ENCODE data around the gene COQ5. TPM values are rescaled to one million over a fixed set of nuclear protein-coding genes. Genes with fewer than 3 reads are reported as not detected.
"Not testable (repeated sequence)": the region's sequence is repeated elsewhere in the genome, so short reads cannot be mapped to it uniquely, and the experiment has no call there.

COQ5 gene
- total RNA-seq, 2 experiments from 2014 or later: 28.6 to 30.6 TPM

DNA sequence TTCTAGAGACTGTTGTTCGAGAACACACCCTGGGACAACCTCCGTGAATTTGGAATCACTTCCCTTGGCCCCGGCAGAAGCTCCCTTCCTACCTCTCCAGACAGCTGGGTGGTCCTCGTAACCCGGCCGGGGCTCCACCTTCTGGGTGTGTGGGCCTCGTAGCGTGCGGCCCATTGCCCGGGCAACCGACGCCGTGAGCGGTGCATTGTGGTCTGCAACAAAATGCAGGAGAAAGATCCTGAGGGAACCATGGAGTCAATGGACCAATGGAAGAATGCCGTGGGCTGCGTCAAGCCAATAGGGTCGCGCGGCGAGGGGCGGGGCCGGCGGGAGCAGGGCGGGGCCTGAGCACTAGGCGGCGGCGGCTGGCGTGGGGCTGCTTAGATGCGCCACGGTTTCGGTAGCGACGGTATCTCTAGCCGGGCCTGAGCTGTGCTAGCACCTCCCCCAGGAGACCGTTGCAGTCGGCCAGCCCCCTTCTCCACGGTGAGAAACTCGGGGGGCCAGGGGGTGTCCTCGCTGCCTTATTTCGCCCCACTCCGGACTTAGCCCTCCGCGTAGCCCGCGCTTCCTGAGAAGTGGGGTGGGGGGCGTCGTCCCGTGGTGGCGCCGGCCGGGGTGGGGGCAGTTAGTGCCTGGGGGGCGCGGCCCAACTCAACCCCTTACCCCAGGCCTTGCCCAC lies 33.1 kb downstream of the COQ5 start, which contains the start of gene DYNLL1:
Gene DYNLL1 (plus strand): TSS at position 383 of the 682 bp plus-strand sequence. CDS start 309 bp downstream, outside the sequence.
- ATAC-seq (peak; percentile 94), DNase-seq (peak; percentile 97)
- Mint-ChIP-seq H3K27ac (peak within 1 kb of the TSS; percentile 85), H3K4me1 (ENCODE audit: low read depth) (peaks cover 35% of the 10 kb centered on the region), H3K9me3 (ENCODE audit: insufficient read depth) (no peaks in the 10 kb centered on the region), H3K27me3 (ENCODE audit: low read depth) (no peaks in the 10 kb centered on the region), H3K4me3 (peak within 1 kb of the TSS; percentile 89), H3K36me3 (ENCODE audit: low read depth) (peaks cover 33% of the 10 kb centered on the region)
- CTCF ChIA-PET: interaction anchor here (0.9 to 2.4 kb wide), 8 partner anchors 10 to 139 kb away, joined by 3 to 21 read pairs (median 6); partner anchors contain the start of gene SRSF9
- POLR2A ChIA-PET: interaction anchor here (0.9 to 3.4 kb wide), 7 partner anchors 23 to 295 kb away, joined by 3 to 19 read pairs (median 3); partner anchors contain the start of genes POP5, RNU4-2, RPLP0 and SRSF9

DNA sequence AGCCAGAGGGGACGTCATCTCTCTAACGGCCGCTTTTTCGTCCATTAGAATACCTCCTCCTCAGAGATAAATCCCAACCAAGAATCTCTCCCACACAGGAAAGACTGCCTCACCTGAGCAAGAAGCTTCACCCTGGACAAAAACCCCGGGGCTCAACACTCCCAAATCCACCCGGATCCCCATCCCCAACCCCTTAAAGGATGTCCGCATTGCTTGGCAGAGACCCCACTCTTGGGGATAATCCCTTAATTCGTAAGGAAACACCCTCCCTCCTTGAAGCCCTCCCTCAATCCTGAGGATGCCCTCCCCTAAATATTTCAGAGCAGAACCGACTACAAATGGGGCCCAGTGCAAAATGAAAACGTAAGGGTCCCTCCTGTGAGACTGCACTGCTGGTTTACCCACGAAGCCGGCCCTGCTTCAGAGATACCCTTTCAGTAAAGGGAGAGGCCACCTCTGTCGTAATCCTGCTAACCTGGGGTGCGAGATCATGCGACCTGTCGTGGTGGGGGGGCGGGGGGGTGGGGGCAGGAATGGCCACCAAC lies 33.7 kb downstream of the COQ5 start:
- Mint-ChIP-seq H3K27me3 (ENCODE audit: low read depth) (no peaks in the 10 kb centered on the region), H3K4me1 (ENCODE audit: low read depth) (peaks cover 30% of the 10 kb centered on the region), H3K36me3 (ENCODE audit: low read depth) (peaks cover 28% of the 10 kb centered on the region), H3K9me3 (ENCODE audit: insufficient read depth) (no peaks in the 10 kb centered on the region), H3K27ac (peak overlapping the region; percentile 81), H3K4me3 (peak overlapping the region; percentile 89)
- ATAC-seq: peak; percentile 13
- CTCF ChIA-PET: interaction anchor here (1.1 to 2.4 kb wide), 8 partner anchors 16 to 138 kb away, joined by 3 to 21 read pairs (median 6); partner anchors contain the start of gene SRSF9
- DNase-seq: no peak
- POLR2A ChIA-PET: interaction anchor here (0.9 to 3.4 kb wide), 4 partner anchors 26 to 294 kb away, joined by 3 to 19 read pairs (median 3); partner anchors contain the start of genes POP5, RPLP0 and SRSF9

DNA sequence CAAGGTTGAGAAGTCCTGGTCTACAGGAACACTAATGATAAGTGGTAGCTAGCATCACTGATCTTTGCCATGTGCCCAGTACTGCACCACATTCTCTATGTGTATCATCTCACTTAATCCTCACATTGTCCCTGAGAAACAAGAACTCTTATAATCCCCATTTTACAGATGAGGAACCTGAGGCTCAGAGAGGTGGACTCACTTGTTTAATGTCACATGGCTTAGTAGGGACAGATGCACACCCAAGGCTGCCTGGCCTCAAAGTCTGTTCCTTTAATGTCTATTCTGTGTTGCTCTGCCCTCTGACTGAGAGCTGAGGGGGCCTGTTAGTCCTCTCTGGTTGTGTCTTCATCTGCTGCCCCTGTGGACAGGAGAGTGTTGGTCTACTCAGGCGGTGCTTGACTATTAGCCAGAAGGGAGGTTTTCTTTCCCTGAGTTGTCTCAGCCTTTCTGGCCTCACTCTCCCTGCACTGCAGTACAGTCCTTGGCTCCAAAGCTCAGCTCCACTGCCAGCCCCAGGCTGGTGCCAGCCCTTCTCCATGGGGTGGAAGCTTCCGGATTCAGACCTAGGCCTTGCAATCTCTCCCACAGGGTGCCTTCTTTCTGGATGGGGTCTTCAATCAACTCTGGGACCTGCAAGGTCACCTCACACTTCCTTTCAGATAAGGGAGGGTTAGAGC lies 38.0 kb downstream of the COQ5 start:
- DNase-seq (no peak), ATAC-seq (no peak)
- H3K36me3 Mint-ChIP-seq (ENCODE audit: low read depth): no peaks in the 10 kb centered on the region
- POLR2A ChIA-PET: no interaction called here
- H3K4me1 Mint-ChIP-seq (ENCODE audit: low read depth): peaks cover 10% of the 10 kb centered on the region
- CTCF ChIA-PET: interaction anchor here (0.6 to 1.6 kb wide), 5 partner anchors 8 to 51 kb away, joined by 3 to 4 read pairs (median 3); no protein-coding TSS in a partner anchor
- H3K4me3 Mint-ChIP-seq: no peak overlapping the region
- H3K9me3 Mint-ChIP-seq (ENCODE audit: insufficient read depth): no peaks in the 10 kb centered on the region
- H3K27ac Mint-ChIP-seq: peak overlapping the region; percentile 9
- H3K27me3 Mint-ChIP-seq (ENCODE audit: low read depth): no peaks in the 10 kb centered on the region

DNA sequence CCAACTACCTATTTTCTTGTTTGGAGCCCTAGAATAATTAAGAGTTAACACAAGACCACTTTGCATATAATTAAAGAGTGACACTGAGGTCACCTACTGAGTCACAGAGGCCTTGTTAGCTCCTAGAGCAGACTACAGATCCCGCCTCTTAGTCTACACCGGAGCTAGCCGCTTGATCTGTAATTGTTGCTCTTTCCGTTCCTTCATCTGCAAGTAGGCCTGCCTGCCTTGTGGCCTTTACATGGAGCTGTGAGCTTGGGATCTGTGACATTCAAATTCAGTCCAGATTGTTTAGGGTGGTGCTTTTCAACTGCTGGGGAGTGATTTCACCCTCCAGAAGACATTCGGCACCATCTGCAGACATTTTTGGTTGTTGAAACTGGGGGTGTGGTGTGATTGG lies 38.6 kb downstream of the COQ5 start:
- ChIA-PET POLR2A (no interaction called here), CTCF (interaction anchor here (0.6 to 1.6 kb wide), 4 partner anchors 11 to 50 kb away, joined by 3 read pairs; no protein-coding TSS in a partner anchor)
- H3K4me1 Mint-ChIP-seq (ENCODE audit: low read depth): peaks cover 8% of the 10 kb centered on the region
- H3K4me3 Mint-ChIP-seq: no peak overlapping the region
- H3K36me3 Mint-ChIP-seq (ENCODE audit: low read depth): no peaks in the 10 kb centered on the region
- DNase-seq: no peak
- H3K27me3 Mint-ChIP-seq (ENCODE audit: low read depth): no peaks in the 10 kb centered on the region
- H3K27ac Mint-ChIP-seq: no peak overlapping the region
- no peak for ATAC-seq
- H3K9me3 Mint-ChIP-seq (ENCODE audit: insufficient read depth): no peaks in the 10 kb centered on the region

DNA sequence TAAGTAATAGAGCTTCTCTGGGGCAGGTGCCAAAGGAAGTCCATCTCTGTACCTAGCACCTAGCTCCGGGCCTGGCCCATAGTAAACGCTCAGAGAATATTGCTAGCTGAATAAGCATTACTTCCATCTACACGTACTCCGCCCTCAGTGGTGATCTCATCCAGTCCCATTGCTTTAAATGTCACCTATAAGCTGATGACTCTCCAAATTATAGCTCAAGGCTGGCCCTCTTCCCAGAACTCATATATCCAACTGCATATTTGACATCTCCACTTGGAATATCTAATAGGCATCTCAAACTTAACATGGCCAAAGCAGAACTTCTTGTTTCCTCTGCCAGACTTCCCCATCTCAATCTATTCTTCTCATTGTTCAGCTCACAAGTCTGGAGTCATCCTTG lies 39.9 kb downstream of the COQ5 start:
- ATAC-seq (no peak), DNase-seq (no peak)
- H3K27ac Mint-ChIP-seq: no peak overlapping the region
- H3K9me3 Mint-ChIP-seq (ENCODE audit: insufficient read depth): no peaks in the 10 kb centered on the region
- CTCF ChIA-PET: no interaction called here
- H3K4me1 Mint-ChIP-seq (ENCODE audit: low read depth): no peaks in the 10 kb centered on the region
- H3K4me3 Mint-ChIP-seq: no peak overlapping the region
- POLR2A ChIA-PET: interaction anchor here (1.6 kb wide), 1 partner anchor 198 kb away, joined by 5 read pairs; no protein-coding TSS in a partner anchor
- no peaks in the 10 kb centered on the region for H3K27me3 Mint-ChIP-seq (ENCODE audit: low read depth)
- H3K36me3 Mint-ChIP-seq (ENCODE audit: low read depth): no peaks in the 10 kb centered on the region

DNA sequence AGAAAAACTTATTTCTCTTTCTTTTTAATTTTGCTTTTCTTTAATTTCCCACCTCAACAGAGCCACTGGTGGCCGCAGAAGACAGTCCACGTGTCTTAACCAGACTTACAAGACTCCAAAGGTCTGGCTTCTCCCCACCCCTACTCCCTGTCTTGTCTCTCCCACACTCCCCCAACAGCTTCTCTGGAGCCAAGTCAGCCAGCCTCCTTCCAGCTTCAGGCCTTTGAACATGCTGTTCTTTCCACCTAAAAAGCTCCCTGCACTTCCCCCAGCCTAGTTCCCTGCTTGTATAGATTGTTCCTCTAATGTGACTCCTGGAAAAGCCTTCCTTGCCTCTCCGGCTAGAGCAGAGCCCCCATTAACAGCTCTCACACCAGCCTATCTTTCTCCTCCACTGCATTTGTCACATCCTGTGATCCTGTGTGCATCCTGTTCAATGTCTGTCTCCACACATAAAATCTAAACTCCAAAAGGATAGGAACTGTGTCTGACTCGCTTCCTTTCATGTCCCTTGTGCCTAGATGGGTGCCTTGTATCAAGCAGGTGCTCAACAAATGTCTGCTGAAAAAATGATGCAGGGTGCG lies 40.8 kb downstream of the COQ5 start:
- DNase-seq (no peak), ATAC-seq (no peak)
- H3K9me3 Mint-ChIP-seq (ENCODE audit: insufficient read depth): no peaks in the 10 kb centered on the region
- no peaks in the 10 kb centered on the region for H3K4me1 Mint-ChIP-seq (ENCODE audit: low read depth)
- H3K36me3 Mint-ChIP-seq (ENCODE audit: low read depth): no peaks in the 10 kb centered on the region
- no peak overlapping the region for H3K27ac Mint-ChIP-seq
- H3K4me3 Mint-ChIP-seq: no peak overlapping the region
- CTCF ChIA-PET: interaction anchor here (0.7 kb wide), 1 partner anchor 11 kb away, joined by 3 read pairs; no protein-coding TSS in a partner anchor
- H3K27me3 Mint-ChIP-seq (ENCODE audit: low read depth): no peaks in the 10 kb centered on the region
- POLR2A ChIA-PET: interaction anchor here (1.6 kb wide), 1 partner anchor 197 kb away, joined by 5 read pairs; no protein-coding TSS in a partner anchor

DNA sequence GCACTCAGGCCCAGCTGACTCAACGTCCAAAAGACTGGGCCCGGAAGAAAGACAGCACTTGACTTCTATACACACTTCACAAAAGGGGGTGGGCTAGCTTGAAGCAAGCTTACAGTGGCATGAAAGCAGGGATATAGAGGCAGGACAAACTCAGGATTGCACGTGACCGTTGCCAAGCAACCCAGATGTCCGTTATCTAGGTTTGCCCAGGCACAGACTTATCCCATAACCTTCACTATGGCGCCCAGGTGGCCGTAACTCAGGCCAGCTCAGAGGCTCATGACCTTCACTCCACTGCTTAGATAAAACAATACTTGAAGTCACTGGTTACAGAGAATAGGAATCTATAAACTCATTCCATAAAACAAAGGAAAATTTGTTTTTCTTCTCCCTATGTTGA lies 41.4 kb downstream of the COQ5 start:
- not testable (repeated sequence) for ATAC-seq; DNase-seq; H3K9me3 Mint-ChIP-seq (ENCODE audit: insufficient read depth); H3K27me3 Mint-ChIP-seq (ENCODE audit: low read depth); H3K4me3 Mint-ChIP-seq; H3K27ac Mint-ChIP-seq; H3K4me1 Mint-ChIP-seq (ENCODE audit: low read depth); H3K36me3 Mint-ChIP-seq (ENCODE audit: low read depth)
- CTCF ChIA-PET: interaction anchor here (0.7 to 2.1 kb wide), 2 partner anchors 12 to 19 kb away, joined by 3 to 9 read pairs; partner anchors contain the start of gene SRSF9
- POLR2A ChIA-PET: interaction anchor here (1.6 kb wide), 1 partner anchor 196 kb away, joined by 5 read pairs; no protein-coding TSS in a partner anchor

DNA sequence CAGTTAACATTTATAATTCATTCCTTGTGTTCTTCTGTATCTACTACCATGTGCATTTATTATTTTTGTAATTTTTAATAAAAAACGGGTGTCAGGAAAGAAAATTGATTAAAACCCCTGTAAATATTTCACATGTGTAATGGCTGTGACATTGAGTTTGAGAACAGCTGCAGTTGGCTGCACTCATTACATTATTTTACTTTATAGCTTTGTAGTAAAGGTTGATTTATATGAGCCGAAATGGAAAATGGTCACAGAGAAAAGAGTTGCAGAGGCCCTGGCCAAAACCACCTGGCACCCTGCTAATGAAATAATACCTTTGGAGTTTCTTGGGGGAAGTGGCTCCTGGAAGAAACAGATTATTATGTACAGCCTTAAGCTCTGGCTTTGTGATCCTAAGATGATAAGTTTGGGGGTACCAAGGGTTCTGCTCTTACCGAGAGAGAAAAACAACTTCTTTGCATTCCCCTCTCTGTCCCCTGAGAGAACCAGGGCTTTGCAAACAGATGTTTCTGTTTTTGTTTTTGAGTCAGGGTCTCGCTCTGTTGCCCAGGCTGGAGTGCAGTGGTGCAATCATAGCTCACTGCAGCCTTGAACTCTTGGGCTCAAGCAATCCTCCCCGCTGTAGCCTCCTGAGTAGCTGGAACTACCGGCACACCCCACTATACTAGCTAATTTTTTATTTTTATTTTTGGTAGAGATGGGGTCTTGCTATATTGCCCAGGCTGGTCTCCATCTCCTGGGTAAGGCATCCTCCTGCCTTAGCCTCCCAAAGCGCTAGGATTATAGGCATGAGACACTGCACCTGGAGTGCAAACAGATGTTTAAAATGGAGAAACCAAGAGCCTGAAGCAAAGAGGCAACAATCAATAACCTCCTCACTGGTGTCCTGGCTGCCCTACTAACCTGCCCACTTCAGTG lies 42.7 kb downstream of the COQ5 start:
- H3K27ac Mint-ChIP-seq: no peak overlapping the region
- no peak for ATAC-seq
- POLR2A ChIA-PET: no interaction called here
- no peaks in the 10 kb centered on the region for H3K4me1 Mint-ChIP-seq (ENCODE audit: low read depth)
- no peaks in the 10 kb centered on the region for H3K9me3 Mint-ChIP-seq (ENCODE audit: insufficient read depth)
- CTCF ChIA-PET: interaction anchor here (1.0 to 2.1 kb wide), 3 partner anchors 11 to 20 kb away, joined by 3 to 9 read pairs (median 4); partner anchors contain the start of gene SRSF9
- no peak overlapping the region for H3K4me3 Mint-ChIP-seq
- DNase-seq: no peak
- H3K27me3 Mint-ChIP-seq (ENCODE audit: low read depth): no peaks in the 10 kb centered on the region
- H3K36me3 Mint-ChIP-seq (ENCODE audit: low read depth): peaks cover 4% of the 10 kb centered on the region

DNA sequence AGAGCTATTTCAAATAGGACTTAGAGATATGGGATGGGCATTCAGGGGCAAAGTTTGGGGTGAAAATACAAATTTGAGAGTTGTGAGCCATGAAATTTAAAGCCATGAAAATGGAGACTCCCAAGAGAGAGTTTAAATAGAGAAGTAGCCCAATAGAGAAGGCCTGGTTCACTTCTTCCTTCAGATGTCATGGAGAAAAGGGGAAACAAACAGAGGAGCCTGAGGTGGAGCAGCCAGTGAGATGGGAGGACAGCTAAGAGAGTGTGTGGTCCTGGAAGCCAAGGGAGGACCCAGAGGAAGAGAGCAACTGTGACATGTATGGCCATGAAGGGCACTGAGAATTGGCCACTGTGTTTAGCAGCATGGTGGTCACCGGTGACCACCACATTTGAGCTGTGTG lies 45.3 kb downstream of the COQ5 start:
- ATAC-seq: no peak
- POLR2A ChIA-PET: interaction anchor here (0.5 kb wide), 1 partner anchor 170 kb away, joined by 3 read pairs; no protein-coding TSS in a partner anchor

DNA sequence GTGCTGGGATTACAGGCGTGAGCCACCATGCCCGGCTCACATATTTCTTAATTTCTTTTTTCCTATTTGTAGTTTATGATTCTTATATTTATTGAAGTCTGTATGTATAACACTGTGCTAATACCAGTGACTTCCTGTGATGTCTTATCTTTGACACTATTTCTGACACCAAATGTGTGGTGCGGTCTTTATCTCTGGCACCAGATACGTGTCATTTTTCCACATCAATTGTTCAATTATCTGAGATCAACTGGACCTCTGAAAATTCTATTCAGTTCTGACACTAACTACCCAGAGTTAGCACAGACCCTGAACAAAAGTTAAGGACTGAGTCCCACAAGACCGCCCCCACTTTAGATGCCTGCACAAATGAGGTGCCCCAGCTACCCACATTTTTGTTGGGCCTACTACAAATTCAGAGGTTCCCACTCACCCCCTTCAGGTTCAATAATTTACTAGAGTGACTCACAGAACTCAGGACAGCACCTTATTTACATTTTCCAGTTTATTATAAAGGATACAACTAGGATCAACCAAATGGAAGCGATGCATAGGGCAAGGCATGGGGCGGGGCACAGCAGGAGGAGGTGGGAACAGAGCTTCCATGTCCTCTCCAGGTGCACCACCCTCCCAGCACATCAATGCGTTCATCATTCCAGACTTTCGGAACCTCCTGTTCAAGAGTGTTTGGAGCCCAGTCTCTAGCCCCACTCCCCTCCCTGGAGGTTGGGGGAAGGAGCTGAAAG lies 47.8 kb downstream of the COQ5 start:
- no peaks in the 10 kb centered on the region for H3K9me3 Mint-ChIP-seq (ENCODE audit: insufficient read depth)
- no peak overlapping the region for H3K4me3 Mint-ChIP-seq
- peak; percentile 42 for ATAC-seq
- H3K27ac Mint-ChIP-seq: no peak overlapping the region
- no peaks in the 10 kb centered on the region for H3K27me3 Mint-ChIP-seq (ENCODE audit: low read depth)
- ChIA-PET POLR2A (no interaction called here), CTCF (no interaction called here)
- peaks cover 4% of the 10 kb centered on the region for H3K36me3 Mint-ChIP-seq (ENCODE audit: low read depth)
- no peak for DNase-seq
- peaks cover 5% of the 10 kb centered on the region for H3K4me1 Mint-ChIP-seq (ENCODE audit: low read depth)

More for the DNA sequence above, 45.3 kb downstream of the COQ5 start:
- H3K36me3 Mint-ChIP-seq (ENCODE audit: low read depth): peaks cover 4% of the 10 kb centered on the region
- no peak for DNase-seq
- H3K4me1 Mint-ChIP-seq (ENCODE audit: low read depth): peaks cover 5% of the 10 kb centered on the region
- CTCF ChIA-PET: interaction anchor here (0.9 to 1.3 kb wide), 3 partner anchors 8 to 19 kb away, joined by 3 to 4 read pairs (median 3); no protein-coding TSS in a partner anchor
- no peak overlapping the region for H3K27ac Mint-ChIP-seq
- no peaks in the 10 kb centered on the region for H3K9me3 Mint-ChIP-seq (ENCODE audit: insufficient read depth)
- H3K27me3 Mint-ChIP-seq (ENCODE audit: low read depth): no peaks in the 10 kb centered on the region
- H3K4me3 Mint-ChIP-seq: no peak overlapping the region
